SK-N-SH (cell line): ENCODE measurements around the gene SLC36A4. TPM values are rescaled to one million over a fixed set of nuclear protein-coding genes. Genes with fewer than 3 reads are reported as not detected.

Experiments
- CTCF ChIA-PET: fragments of 300-600, 350-600 bp; formaldehyde crosslinking; extraction: SDS; loops from one replicate; lab custom pipeline; 2021; lab: Yijun Ruan, JAX
- POLR2A ChIA-PET: fragments of 350-600 bp; sonication (Branson Sonifier 250); formaldehyde crosslinking; extraction: SDS; loops from one replicate; lab custom pipeline; 2020; ENCODE audit warnings: antibody characterized with exemption, inconsistent platforms; lab: Yijun Ruan, JAX
- DNase-seq: peaks from one replicate; pipeline ENCODE4 v3.0.0; 2012
- H2AFZ ChIP-seq: fragments of 200-600 bp; sonication (generic); 2 replicates; pipeline ENCODE4 v1.8.1; 2016; ENCODE audit warnings: antibody characterized with exemption, mild to moderate bottlenecking, low read depth
- H3F3A ChIP-seq: fragments of 200-600 bp; sonication (generic); replicated peaks from 2 replicates; pipeline ENCODE3; 2016; ENCODE audit warnings: antibody characterized with exemption, mild to moderate bottlenecking; ENCODE audit not compliant: insufficient read depth
- H3K27ac ChIP-seq, 2 experiments: fragments of 200-500 bp in 1 of 2; fragments of 200-600 bp in 1 of 2; sonication (Bioruptor generic) in 1 of 2; sonication (generic), shearing (Covaris generic) in 1 of 2; 2 replicates each; pipeline versions ENCODE4 v1.5.1 to v1.6.1; 2014 to 2016; ENCODE audit warnings: low read depth in 2 of 2, inconsistent platforms in 1 of 2, low read length in 1 of 2, mild to moderate bottlenecking in 1 of 2, mixed read lengths in 1 of 2
- H3K27me3 ChIP-seq: fragments of 200-600 bp; sonication (generic), shearing (Covaris generic); 2 replicates; pipeline ENCODE4 v1.6.1; 2016; ENCODE audit warnings: mixed run types; ENCODE audit not compliant: insufficient read depth
- H3K36me3 ChIP-seq, 2 experiments: fragments of 200-500 bp in 1 of 2; fragments of 200-600 bp in 1 of 2; sonication (Bioruptor generic) in 1 of 2; sonication (generic) in 1 of 2; replicated peaks in 1 of 2; 2 replicates each; pipeline versions ENCODE3 to v1.5.1; 2014 to 2016; ENCODE audit warnings: low read length in 1 of 2, mild to moderate bottlenecking in 1 of 2; ENCODE audit not compliant: insufficient read depth in 2 of 2, control insufficient read depth in 1 of 2
- H3K4me1 ChIP-seq, 2 experiments: fragments of 200-500 bp in 1 of 2; fragments of 200-600 bp in 1 of 2; sonication (Bioruptor generic) in 1 of 2; sonication (generic), shearing (Covaris generic) in 1 of 2; 2 replicates each; pipeline versions ENCODE4 v1.5.1 to v1.6.1; 2014 to 2016; ENCODE audit warnings: low read depth in 1 of 2, low read length in 1 of 2, mixed run types in 1 of 2; ENCODE audit not compliant: insufficient read depth in 2 of 2, control insufficient read depth in 1 of 2
- H3K4me2 ChIP-seq: fragments of 200-600 bp; sonication (generic), shearing (Covaris generic); 2 replicates; pipeline ENCODE4 v1.6.1; 2017; ENCODE audit warnings: mixed run types
- H3K4me3 ChIP-seq, 2 experiments: fragments of 200-500 bp in 1 of 2; fragments of 200-600 bp in 1 of 2; sonication (Bioruptor generic) in 1 of 2; sonication (generic), shearing (Covaris generic) in 1 of 2; 2 replicates each; pipeline versions ENCODE4 v1.5.1 to v1.8.1; 2014 to 2016; ENCODE audit warnings: low read depth in 2 of 2, inconsistent platforms in 1 of 2, low read length in 1 of 2, mild to moderate bottlenecking in 1 of 2, mixed read lengths in 1 of 2, moderate library complexity in 1 of 2
- H3K79me2 ChIP-seq: fragments of 200-600 bp; sonication (generic); 2 replicates; pipeline ENCODE4 v1.8.1; 2017; ENCODE audit warnings: mild to moderate bottlenecking; ENCODE audit not compliant: insufficient read depth
- H3K9ac ChIP-seq: fragments of 200-600 bp; sonication (generic); 2 replicates; pipeline ENCODE4 v1.6.1; 2017; ENCODE audit warnings: mixed run types
- H3K9me2 ChIP-seq: fragments of 200-600 bp; sonication (generic); 2 replicates; pipeline ENCODE4 v1.6.1; 2017; ENCODE audit warnings: mixed run types
- H3K9me3 ChIP-seq: fragments of 200-600 bp; sonication (generic); 2 replicates; pipeline ENCODE4 v1.6.1; 2017; ENCODE audit warnings: mixed run types, mild to moderate bottlenecking, moderate library complexity
- H4K20me1 ChIP-seq: fragments of 200-600 bp; sonication (generic); 2 replicates; pipeline ENCODE4 v1.6.1; 2017; ENCODE audit warnings: mild to moderate bottlenecking, mixed run types; ENCODE audit not compliant: insufficient read depth
- JUND ChIP-seq: IDR thresholded peaks from 2 replicates; pipeline ENCODE4 v1.4.0; 2012
- MXI1 ChIP-seq: IDR thresholded peaks from 2 replicates; pipeline ENCODE4 v1.6.1; 2012; ENCODE audit warnings: mild to moderate bottlenecking, low read depth, low read length, improper control_type of control experiment
- NFIC ChIP-seq: IDR thresholded peaks from 2 replicates; pipeline ENCODE4 v1.4.0; 2012; ENCODE audit warnings: borderline replicate concordance
- NRF1 ChIP-seq: IDR thresholded peaks from 2 replicates; pipeline ENCODE4 v1.6.1; 2012; ENCODE audit warnings: low read depth, mild to moderate bottlenecking, low read length
- RAD21 ChIP-seq: IDR thresholded peaks from 2 replicates; pipeline ENCODE4 v1.6.1; 2012; ENCODE audit warnings: mild to moderate bottlenecking, low read length
- WGBS: methylation state at CpG from one replicate; pipeline ENCODE4 v1.1.6; 2017; ENCODE audit warnings: low lambda C conversion rate; 5-methylcytosine and 5-hydroxymethylcytosine counted together
- polyA plus RNA-seq, 3 experiments: library from polyadenylated mRNA; depleted of rRNA; stranded (reverse); fragments of >200 nt; gene quantifications; 2 replicates each; pipeline ENCODE4 v1.2.3, GENCODE V29; 2012
- TF ChIP-seq, protein P1 (sequence below): fragments of 150-350 bp; IDR thresholded peaks from 2 replicates; pipeline ENCODE4 v1.6.1; 2016; ENCODE audit warnings: mild to moderate bottlenecking, low read depth, low read length

SLC36A4 gene
- polyA plus RNA-seq, 1 of the 3 experiments (the other 2 are of a cell fraction): 9.7 TPM

DNA sequence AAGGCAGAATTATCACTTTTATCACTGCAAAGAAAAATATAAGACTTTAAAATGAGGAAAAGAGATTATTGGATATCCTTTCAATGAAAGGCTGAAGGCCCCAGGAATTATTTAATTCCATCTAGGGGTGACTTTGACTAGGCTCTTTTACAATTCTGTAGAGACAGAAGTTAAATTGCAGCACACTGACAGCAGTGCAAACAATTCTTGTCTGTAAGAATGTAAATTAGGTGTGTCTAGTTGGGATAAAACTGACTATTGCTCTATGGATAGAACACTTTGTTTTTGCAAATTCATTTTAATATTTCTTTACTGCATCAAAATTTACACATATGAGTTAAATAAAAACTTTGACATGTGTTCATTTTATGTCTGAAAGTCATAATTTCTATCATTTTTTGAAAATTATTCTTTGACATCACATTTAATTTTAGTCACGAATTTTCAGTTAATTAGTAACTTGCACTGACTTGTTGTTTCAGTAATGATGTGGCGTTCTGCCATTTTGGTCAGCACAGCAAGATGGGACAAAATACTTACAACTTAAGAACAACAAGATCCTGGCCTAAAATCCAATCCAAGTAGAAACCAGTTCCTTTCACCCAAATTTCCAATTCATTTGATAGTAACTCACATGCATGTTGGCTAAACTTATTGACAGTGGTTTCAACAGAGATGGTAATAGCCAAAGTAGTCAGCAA, 75.1 kb downstream of the SLC36A4 start:
- Histone ChIP-seq H3K9ac (no peak overlapping the region), H3K9me3 (no peaks in the 10 kb centered on the region), H3K36me3 (no peaks in the 10 kb centered on the region), H3F3A (no peaks in the 10 kb centered on the region), H2AFZ (no peak overlapping the region), H3K27ac (no peak overlapping the region), H3K79me2 (no peaks in the 10 kb centered on the region), H4K20me1 (no peaks in the 10 kb centered on the region), H3K4me2 (no peak overlapping the region), H3K4me3 (no peak overlapping the region), H3K4me1 (no peaks in the 10 kb centered on the region), H3K27me3 (no peaks in the 10 kb centered on the region), H3K9me2 (no peaks in the 10 kb centered on the region)
- CTCF ChIA-PET: no interaction called here
- WGBS: 53% methylated on average over 2 of the region's 2 CpGs
- no peak for DNase-seq
- TF ChIP-seq NFIC: no peak
- TF ChIP-seq RAD21: no peak
- TF ChIP-seq, protein P1, sequence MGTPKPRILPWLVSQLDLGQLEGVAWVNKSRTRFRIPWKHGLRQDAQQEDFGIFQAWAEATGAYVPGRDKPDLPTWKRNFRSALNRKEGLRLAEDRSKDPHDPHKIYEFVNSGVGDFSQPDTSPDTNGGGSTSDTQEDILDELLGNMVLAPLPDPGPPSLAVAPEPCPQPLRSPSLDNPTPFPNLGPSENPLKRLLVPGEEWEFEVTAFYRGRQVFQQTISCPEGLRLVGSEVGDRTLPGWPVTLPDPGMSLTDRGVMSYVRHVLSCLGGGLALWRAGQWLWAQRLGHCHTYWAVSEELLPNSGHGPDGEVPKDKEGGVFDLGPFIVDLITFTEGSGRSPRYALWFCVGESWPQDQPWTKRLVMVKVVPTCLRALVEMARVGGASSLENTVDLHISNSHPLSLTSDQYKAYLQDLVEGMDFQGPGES: no peak
- POLR2A ChIA-PET: interaction anchor here (0.6 kb wide), 1 partner anchor 167 kb away, joined by 3 read pairs; no protein-coding TSS in a partner anchor

DNA sequence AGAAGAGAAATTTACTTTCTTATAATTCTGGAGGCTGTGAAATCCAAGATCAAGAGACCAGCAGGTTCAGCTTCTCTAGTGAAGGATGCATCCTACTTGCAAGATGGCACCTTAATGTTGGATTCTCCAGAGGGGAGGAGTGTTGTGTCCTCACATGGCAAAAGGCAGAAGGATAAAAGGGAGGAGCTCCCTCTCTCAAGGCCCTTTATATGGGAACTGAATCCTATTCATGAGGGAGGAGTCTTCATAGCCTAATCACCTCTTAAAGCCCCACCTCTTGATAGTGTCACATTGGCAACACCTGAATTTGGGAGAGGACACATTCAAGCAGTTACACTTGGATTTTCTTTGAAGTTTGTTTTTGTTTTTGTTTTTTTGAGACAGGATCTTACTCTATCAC, 79.5 kb downstream of the SLC36A4 start:
- no peaks in the 10 kb centered on the region for H3K27me3 ChIP-seq
- no peaks in the 10 kb centered on the region for H3K79me2 ChIP-seq
- H3K4me3 ChIP-seq: no peak overlapping the region
- H3K4me2 ChIP-seq: no peak overlapping the region
- no peaks in the 10 kb centered on the region for H3K36me3 ChIP-seq
- no peaks in the 10 kb centered on the region for H3F3A ChIP-seq
- no peak for DNase-seq
- POLR2A ChIA-PET: no interaction called here
- CTCF ChIA-PET: no interaction called here
- no peak overlapping the region for H3K9ac ChIP-seq
- no peaks in the 10 kb centered on the region for H3K4me1 ChIP-seq
- no peak overlapping the region for H2AFZ ChIP-seq
- TF ChIP-seq MXI1: no peak
- TF ChIP-seq, all 33 proteins: peak for 0
- Histone ChIP-seq H3K27ac (no peak overlapping the region), H3K9me2 (no peaks in the 10 kb centered on the region), H4K20me1 (no peaks in the 10 kb centered on the region), H3K9me3 (no peaks in the 10 kb centered on the region)

DNA sequence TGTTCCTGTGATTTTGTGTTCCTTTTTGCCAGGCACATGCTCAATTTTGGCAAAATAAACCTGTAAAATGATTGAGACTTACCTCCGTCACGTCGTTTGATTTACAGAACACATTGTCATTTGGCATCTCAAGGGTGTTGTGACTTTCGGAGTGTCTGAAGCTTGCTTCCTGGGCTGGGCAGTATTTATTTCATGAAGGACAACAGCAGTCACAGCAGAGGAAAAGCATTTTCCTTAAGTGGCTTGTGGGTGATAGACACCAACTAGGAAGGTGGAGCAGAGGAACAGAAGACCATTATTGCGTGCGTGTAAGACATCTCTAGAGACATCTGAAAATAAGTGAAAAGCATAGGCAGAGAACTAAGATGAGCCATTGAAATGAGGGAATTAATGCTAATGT, 80.2 kb downstream of the SLC36A4 start:
- TF ChIP-seq JUND (no peak), NRF1 (no peak), RAD21 (no peak)
- TF ChIP-seq, all 33 proteins: peak for 0
- no peaks in the 10 kb centered on the region for H3K4me1 ChIP-seq
- ChIA-PET POLR2A (no interaction called here), CTCF (no interaction called here)
- H3K9me2 ChIP-seq: no peaks in the 10 kb centered on the region
- H4K20me1 ChIP-seq: no peaks in the 10 kb centered on the region
- no peaks in the 10 kb centered on the region for H3K79me2 ChIP-seq
- no peaks in the 10 kb centered on the region for H3K27me3 ChIP-seq
- WGBS: 92% methylated on average over 6 of the region's 6 CpGs
- H3K27ac ChIP-seq: no peak overlapping the region
- no peak overlapping the region for H2AFZ ChIP-seq
- no peak overlapping the region for H3K4me2 ChIP-seq
- H3K9ac ChIP-seq: no peak overlapping the region
- H3K36me3 ChIP-seq: no peaks in the 10 kb centered on the region
- H3K9me3 ChIP-seq: no peaks in the 10 kb centered on the region
- DNase-seq: no peak
- no peaks in the 10 kb centered on the region for H3F3A ChIP-seq
- H3K4me3 ChIP-seq: no peak overlapping the region
